B cell (primary cell): ENCODE results near the gene FRMD3. TPM values are rescaled to one million over a fixed set of nuclear protein-coding genes. Genes with fewer than 3 reads are reported as not detected.

Experiments used
- ATAC-seq: fragments of 200-7000 bp; cut with Tn5 transposase; one replicate; pipeline ENCODE4 v1.10.0; 2021; ENCODE audit warnings: low read depth, mild to moderate bottlenecking, moderate number of reproducible peaks, moderate library complexity
- CTCF ChIA-PET: fragments of 350-600 bp; sonication (Branson Sonifier 250); formaldehyde crosslinking; loops from one replicate; lab custom pipeline; 2021; ENCODE audit warnings: antibody characterized with exemption, inconsistent platforms; lab: Charles Lee
- POLR2A ChIA-PET: fragments of 350-600 bp; sonication (Branson Sonifier 250); formaldehyde crosslinking; loops from one replicate; lab custom pipeline; 2021; ENCODE audit warnings: antibody characterized with exemption; lab: Charles Lee
- DNase-seq: peaks from one replicate; pipeline ENCODE4 v3.0.0; 2013
- H2AFZ ChIP-seq: 2 replicates; pipeline ENCODE4 v1.6.1; 2012; ENCODE audit warnings: mild to moderate bottlenecking, low read depth, low read length; ENCODE audit not compliant: insufficient read depth, poor library complexity, severe bottlenecking
- H3K27ac ChIP-seq, 2 donors: 1 replicate in 1 of 2; 2 replicates in 1 of 2; pipeline ENCODE4 v1.5.1; 2012 to 2013; ENCODE audit warnings: low read length in 2 of 2, mild to moderate bottlenecking in 2 of 2, moderate library complexity in 1 of 2
- H3K27me3 ChIP-seq, 4 experiments: fragments of 200-600 bp in 1 of 4; sonication (generic) in 1 of 4; replicated peaks in 1 of 4; 1 replicate in 2 of 4; 2 replicates in 2 of 4; pipeline versions ENCODE4 v1.6.1 to v1.7.0; 2013 to 2016; ENCODE audit warnings: low read length in 3 of 4, mild to moderate bottlenecking in 2 of 4, mixed read lengths in 1 of 4, moderate library complexity in 1 of 4; ENCODE audit not compliant: insufficient read depth in 4 of 4, control insufficient read depth in 3 of 4; ENCODE audit errors: control extremely low read depth in 1 of 4
- H3K36me3 ChIP-seq, 2 experiments: replicated peaks in 1 of 2; 1 replicate in 1 of 2; 2 replicates in 1 of 2; pipeline versions ENCODE4 v1.6.1 to v1.7.1; 2013; ENCODE audit warnings: low read length in 1 of 2; ENCODE audit not compliant: insufficient read depth in 2 of 2, control insufficient read depth in 1 of 2; ENCODE audit errors: control extremely low read depth in 1 of 2, extremely low read depth in 1 of 2
- H3K4me1 ChIP-seq, 2 donors: fragments of 200-600 bp in 1 of 2; sonication (generic) in 1 of 2; 1 replicate in 1 of 2; 2 replicates in 1 of 2; pipeline versions ENCODE4 v1.5.1 to v1.6.1; 2013 to 2017; ENCODE audit warnings: low read length in 2 of 2; ENCODE audit not compliant: control insufficient read depth in 2 of 2, insufficient read depth in 2 of 2
- H3K4me2 ChIP-seq: replicated peaks from 2 replicates; pipeline ENCODE3; 2012; ENCODE audit warnings: mild to moderate bottlenecking, low read depth, low read length; ENCODE audit not compliant: poor library complexity, severe bottlenecking
- H3K4me3 ChIP-seq, 5 experiments: fragments of 200-600 bp in 1 of 5; sonication (generic) in 1 of 5; 1 replicate in 3 of 5; 2 replicates in 2 of 5; pipeline versions ENCODE4 v1.5.1 to v1.7.0; 2011 to 2016; ENCODE audit warnings: low read length in 4 of 5, mild to moderate bottlenecking in 4 of 5, low read depth in 2 of 5, control low read depth in 1 of 5, moderate library complexity in 1 of 5; ENCODE audit not compliant: insufficient read depth in 1 of 5; ENCODE audit errors: control extremely low read depth in 1 of 5, extremely low read depth in 1 of 5
- H3K79me2 ChIP-seq: fragments of 200-600 bp; sonication (generic); one replicate; pipeline ENCODE4 v1.6.0; 2016; ENCODE audit warnings: low read length; ENCODE audit not compliant: control insufficient read depth, insufficient read depth
- H3K9ac ChIP-seq: fragments of 200-600 bp; sonication (generic); 2 replicates; pipeline ENCODE4 v1.6.1; 2017; ENCODE audit warnings: mild to moderate bottlenecking, low read length, moderate library complexity
- H3K9me3 ChIP-seq, 3 donors: one replicate each; pipeline versions ENCODE4 v1.6.1 to v1.7.1; 2013; ENCODE audit warnings: low read length in 2 of 3; ENCODE audit not compliant: control insufficient read depth in 2 of 3, insufficient read depth in 1 of 3; ENCODE audit errors: control extremely low read depth in 1 of 3
- H4K20me1 ChIP-seq: 2 replicates; pipeline ENCODE4 v1.6.0; 2012; ENCODE audit warnings: mild to moderate bottlenecking, low read length; ENCODE audit not compliant: insufficient read depth, control insufficient read depth, poor library complexity, severe bottlenecking
- H3K27ac Mint-ChIP-seq: one replicate; pipeline ENCODE4 v1.8.0; 2021; ENCODE audit warnings: mixed read lengths
- H3K27me3 Mint-ChIP-seq: one replicate; pipeline ENCODE4 v1.8.0; 2021; ENCODE audit warnings: mixed read lengths
- H3K4me1 Mint-ChIP-seq: one replicate; pipeline ENCODE4 v1.8.0; 2021; ENCODE audit warnings: mixed read lengths
- H3K4me3 Mint-ChIP-seq: one replicate; pipeline ENCODE4 v1.8.0; 2021; ENCODE audit warnings: mixed read lengths
- H3K9me3 Mint-ChIP-seq: one replicate; pipeline ENCODE4 v1.8.0; 2022; ENCODE audit warnings: mixed read lengths; ENCODE audit not compliant: insufficient read depth
- CTCF ChIP-seq: fragments of 200-600 bp; IDR thresholded peaks from one replicate; pipeline ENCODE4 v1.8.0; 2022; ENCODE audit warnings: antibody characterized with exemption, mild to moderate bottlenecking
- EZH2 ChIP-seq: IDR thresholded peaks from 2 replicates; pipeline ENCODE4 v1.6.1; 2012; ENCODE audit warnings: borderline replicate concordance, low read depth, mild to moderate bottlenecking, moderate library complexity, low read length; ENCODE audit not compliant: insufficient read depth, poor library complexity, severe bottlenecking
- WGBS: methylation state at CpG from one replicate; pipeline ENCODE4 v1.1.5; 2013; ENCODE audit warnings: missing lambda C conversion rate; ENCODE audit not compliant: insufficient coverage; 5-methylcytosine and 5-hydroxymethylcytosine counted together
- intact Hi-C: fragments of 100-400 bp; cut with micrococcal nuclease; formaldehyde crosslinking; loops from one replicate; pipeline ENCODE4 v1.10.0; 2022
- polyA plus RNA-seq: library from polyadenylated mRNA; depleted of rRNA; stranded (reverse); fragments of >200 nt; gene quantifications from 2 replicates; pipeline ENCODE4 v1.2.3, GENCODE V29; 2012
- total RNA-seq, 2 donors: library from RNA; stranded (reverse); fragments of 120-200 nt in 1 of 2; gene quantifications; 1 replicate in 1 of 2; 2 replicates in 1 of 2; pipeline versions ENCODE4 v1.2.3 to v1.2.4, GENCODE V29; 2013 to 2022

Gene FRMD3
- total and polyA plus RNA-seq, 2 donors (not counting 1 experiment from before 2014, with no cell fraction given): 0.37 to 0.49 TPM

DNA sequence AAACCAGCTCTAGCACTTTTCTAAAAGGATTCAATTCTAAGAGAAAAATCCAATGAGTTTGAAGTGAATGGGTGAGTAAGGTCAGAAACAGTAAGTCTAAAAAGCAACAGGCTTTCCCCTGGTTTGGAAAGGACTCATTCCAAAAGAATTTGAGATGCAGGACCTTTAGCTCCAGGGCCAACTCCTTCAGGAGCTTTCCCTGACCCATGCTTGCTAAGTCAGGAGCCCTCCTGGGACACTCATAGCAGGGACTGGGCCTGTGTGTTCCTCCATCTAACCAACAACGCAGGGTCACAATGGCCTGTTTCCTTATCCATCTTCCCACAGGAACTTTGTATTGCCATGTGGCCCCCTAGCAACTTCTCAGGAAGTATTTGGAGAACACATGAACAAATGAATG lies 198.8 kb downstream of the FRMD3 start:
- Histone ChIP-seq H3K36me3 (no peaks in the 10 kb centered on the region), H3K4me1 (no peaks in the 10 kb centered on the region), H4K20me1 (no peaks in the 10 kb centered on the region), H3K9ac (no peak overlapping the region), H3K4me2 (no peak overlapping the region), H3K27ac (no peak overlapping the region), H2AFZ (no peak overlapping the region), H3K4me3 (no peak overlapping the region), H3K79me2 (no peaks in the 10 kb centered on the region), H3K27me3 (no peaks in the 10 kb centered on the region), H3K9me3 (no peaks in the 10 kb centered on the region)
- no peak for TF ChIP-seq EZH2
- no peak for TF ChIP-seq CTCF
- ATAC-seq (no peak), DNase-seq (no peak)
- intact Hi-C loops: no loop called here
- H3K9me3 Mint-ChIP-seq: no peaks in the 10 kb centered on the region
- ChIA-PET POLR2A (no interaction called here), CTCF (no interaction called here)
- H3K4me1 Mint-ChIP-seq: no peaks in the 10 kb centered on the region
- no peaks in the 10 kb centered on the region for H3K27me3 Mint-ChIP-seq
- H3K27ac Mint-ChIP-seq: no peak overlapping the region
- H3K4me3 Mint-ChIP-seq: no peak overlapping the region
- no CpG with 5 or more reads among the region's 1 CpG for WGBS

DNA sequence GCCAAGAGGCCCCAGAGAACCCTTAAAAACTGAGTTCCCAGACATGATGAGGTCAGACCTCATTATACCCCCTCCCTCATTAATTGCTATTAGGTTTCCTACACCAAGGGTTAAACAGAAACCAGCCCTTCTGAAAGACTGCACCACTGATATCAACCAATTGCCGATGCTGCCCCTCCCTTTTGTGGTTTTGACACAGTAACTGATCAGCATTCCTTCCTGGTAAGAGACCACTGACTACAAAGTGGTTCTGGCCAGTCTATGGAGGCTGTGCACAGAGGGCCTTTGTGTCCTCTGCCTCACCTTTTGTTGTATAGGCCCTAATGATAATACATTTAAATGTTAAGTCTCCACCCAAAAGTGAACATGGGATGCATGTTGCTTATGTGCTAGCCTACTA lies 201.5 kb downstream of the FRMD3 start:
- Histone ChIP-seq H3K36me3 (no peaks in the 10 kb centered on the region), H3K9ac (no peak overlapping the region), H3K4me3 (no peak overlapping the region), H3K9me3 (no peaks in the 10 kb centered on the region), H3K27ac (no peak overlapping the region), H3K27me3 (no peaks in the 10 kb centered on the region), H3K79me2 (no peaks in the 10 kb centered on the region), H4K20me1 (no peaks in the 10 kb centered on the region), H2AFZ (no peak overlapping the region), H3K4me1 (no peaks in the 10 kb centered on the region), H3K4me2 (no peak overlapping the region)
- Mint-ChIP-seq H3K27me3 (no peaks in the 10 kb centered on the region), H3K27ac (no peak overlapping the region), H3K4me1 (no peaks in the 10 kb centered on the region), H3K4me3 (no peak overlapping the region), H3K9me3 (no peaks in the 10 kb centered on the region)
- ATAC-seq (no peak), DNase-seq (no peak)
- ChIA-PET POLR2A (no interaction called here), CTCF (interaction anchor here (2.9 kb wide), 1 partner anchor 208 kb away, joined by 24 read pairs; no protein-coding TSS in a partner anchor)
- 33% methylated on average over 1 of the region's 1 CpG for WGBS
- intact Hi-C loops: no loop called here
- TF ChIP-seq EZH2 (no peak), CTCF (no peak)
